HS-27A (cell line): Measurements from ENCODE around the gene WDTC1.
"Not testable (repeated sequence)": the region's sequence is repeated elsewhere in the genome, so short reads cannot be mapped to it uniquely, and the experiment has no call there.

Experiments used
- DNase-seq: peaks from one replicate; pipeline ENCODE4 v3.0.0-alpha.2; 2012; ENCODE audit warnings: low read depth, missing footprints

The WDTC1 gene

DNA sequence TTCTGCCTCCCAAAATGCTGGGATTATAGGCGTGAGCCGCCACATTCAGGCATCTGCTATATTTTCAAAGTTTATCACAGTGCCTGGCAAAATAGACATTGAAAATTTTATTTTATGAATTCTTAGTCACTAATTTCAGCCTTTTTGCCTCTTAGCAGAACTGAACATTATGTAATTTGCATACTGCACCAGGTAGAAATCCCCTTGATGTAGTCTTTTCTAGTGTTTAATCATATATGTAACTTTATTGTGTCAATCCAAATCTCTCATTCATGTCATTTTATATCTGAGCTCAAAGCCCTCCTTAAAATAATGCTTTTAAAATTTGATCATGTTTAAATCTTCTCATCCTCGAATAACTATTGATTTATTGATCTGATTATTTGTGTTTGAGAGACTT, 19.2 kb downstream of the WDTC1 start:
- DNase-seq, result no peak

DNA sequence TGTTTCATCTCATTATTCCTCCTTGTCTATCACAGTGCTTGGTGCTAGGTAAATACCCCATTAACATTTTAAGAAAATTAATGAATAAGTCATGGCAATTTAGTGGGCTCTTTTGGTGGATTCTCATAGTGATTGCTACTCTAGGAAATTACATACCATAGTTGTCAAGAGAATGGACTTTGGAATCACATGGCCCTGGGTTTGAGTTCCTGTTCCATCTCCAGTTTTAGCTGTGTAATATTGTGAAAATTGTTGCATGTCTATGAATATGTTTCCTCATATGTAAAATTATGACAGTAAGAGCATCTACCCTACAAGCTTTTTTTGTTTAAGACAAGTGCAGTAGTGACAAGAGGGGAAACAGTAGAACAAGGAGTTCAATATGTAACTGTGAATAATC, 20.7 kb downstream of the WDTC1 start:
- DNase-seq, result no peak

DNA sequence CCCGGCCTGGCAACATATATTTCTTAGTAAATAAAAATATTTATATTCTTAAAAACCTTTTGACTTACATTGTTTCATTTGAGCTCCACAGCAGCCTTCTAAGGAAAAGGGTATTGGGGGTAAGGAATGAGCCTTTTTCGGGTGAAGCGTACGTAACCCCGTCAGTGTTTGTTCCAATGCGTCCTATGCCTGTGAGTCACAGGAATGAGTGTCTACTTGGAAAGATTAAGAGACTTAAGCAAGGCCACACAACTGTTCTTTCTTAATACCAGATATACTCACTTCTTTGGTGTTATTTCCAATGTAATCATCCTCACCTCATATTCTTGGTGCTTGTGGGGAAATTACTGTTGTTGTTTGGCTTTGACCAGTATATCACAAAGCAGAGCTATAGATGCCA, 22.7 kb downstream of the WDTC1 start:
- no peak for DNase-seq

DNA sequence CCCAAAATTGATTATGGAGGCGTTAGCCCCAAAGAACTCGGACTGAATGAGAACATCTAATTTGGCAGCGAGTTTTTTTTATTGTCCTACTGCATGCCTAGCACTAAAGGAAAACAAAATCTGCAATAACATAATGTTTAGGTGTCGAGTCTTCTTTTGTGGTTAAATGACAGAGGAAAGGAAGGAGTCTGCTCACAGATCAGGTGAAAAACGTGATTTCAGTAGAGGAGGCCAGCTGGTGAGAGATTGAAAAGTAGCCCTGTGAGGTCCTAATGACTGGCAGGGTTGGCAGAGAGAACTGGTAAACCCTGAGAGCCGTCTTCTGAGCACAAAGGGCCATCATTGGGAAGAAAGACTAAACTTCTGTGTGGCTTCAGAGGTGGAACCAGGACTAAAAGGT, 24.2 kb downstream of the WDTC1 start:
- DNase-seq, result no peak

DNA sequence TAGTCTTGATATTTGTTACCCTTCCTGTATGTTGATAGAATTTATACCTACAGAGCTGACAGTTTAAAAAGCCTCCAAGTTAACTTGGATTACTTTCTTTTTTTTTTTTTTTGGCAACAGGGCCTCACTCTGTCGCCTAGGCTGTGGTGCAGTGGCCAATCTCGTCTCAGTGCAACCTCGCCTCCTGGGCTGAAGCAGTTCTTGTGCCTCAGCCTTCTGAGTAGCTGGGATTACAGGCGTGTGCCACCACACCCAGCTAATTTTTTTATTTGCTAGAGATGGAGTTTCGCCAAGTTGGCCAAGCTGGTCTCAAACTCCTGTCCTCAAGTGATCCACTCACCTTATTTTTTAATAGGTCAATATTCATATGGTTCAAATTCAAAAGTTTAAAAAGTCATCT, 32.7 kb downstream of the WDTC1 start:
- no peak for DNase-seq

DNA sequence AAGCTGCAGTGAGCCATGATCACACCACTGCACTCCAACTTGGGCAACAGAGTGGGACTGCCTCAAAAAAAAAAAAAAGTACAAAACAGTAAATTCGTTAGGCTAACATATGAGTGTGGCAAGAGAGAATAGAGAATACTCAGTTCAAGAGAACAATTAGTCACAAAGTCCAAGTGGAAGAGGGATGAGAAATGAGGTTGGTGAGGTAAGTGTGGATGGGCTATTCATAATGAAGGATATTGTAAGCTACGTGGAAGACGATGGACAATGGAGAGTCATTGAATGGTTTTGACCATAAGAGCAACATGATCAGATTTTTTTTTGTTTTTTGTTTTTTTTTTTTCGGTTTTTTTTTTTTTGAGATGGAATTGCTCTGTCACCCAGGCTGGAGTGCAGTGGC, 34.8 kb downstream of the WDTC1 start:
- no peak for DNase-seq

DNA sequence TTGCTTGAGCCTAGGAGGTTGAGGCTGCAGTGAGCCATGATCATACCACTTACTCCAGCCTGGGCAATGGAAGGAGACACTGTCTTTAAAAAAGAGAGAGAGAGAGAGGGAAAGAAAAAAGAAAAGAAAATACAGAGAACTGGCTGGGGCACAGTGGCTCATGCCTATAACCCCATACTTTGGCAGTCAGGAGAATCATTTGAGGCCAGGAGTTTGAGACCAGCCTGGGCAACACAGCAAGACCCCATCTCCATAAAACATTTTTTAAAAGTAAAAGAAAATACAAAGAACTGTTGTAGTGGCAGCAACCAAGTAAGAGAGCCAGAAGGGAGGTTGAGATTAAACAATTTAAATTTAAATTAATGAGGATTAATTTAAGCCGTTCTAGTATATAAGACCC, 39.8 kb downstream of the WDTC1 start:
- no peak for DNase-seq

DNA sequence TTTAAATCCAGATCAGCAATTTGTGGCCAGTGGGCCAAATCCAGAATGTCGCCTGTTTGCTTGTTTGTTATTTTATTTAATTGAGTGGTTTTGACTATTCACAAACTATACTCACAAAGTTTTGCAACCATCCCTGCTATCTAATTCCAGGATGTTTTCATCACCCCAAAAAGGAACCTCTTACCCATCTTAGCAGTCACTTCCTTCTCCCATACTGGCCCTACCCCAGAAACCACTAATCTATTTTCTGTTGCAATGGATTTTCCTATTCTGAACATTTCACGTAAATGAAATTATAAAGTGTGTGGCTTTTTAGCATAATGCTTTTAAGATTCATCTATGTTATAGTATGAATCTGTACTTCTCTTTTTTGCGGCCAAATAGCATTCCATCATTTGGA, 41.3 kb downstream of the WDTC1 start:
- no peak for DNase-seq

DNA sequence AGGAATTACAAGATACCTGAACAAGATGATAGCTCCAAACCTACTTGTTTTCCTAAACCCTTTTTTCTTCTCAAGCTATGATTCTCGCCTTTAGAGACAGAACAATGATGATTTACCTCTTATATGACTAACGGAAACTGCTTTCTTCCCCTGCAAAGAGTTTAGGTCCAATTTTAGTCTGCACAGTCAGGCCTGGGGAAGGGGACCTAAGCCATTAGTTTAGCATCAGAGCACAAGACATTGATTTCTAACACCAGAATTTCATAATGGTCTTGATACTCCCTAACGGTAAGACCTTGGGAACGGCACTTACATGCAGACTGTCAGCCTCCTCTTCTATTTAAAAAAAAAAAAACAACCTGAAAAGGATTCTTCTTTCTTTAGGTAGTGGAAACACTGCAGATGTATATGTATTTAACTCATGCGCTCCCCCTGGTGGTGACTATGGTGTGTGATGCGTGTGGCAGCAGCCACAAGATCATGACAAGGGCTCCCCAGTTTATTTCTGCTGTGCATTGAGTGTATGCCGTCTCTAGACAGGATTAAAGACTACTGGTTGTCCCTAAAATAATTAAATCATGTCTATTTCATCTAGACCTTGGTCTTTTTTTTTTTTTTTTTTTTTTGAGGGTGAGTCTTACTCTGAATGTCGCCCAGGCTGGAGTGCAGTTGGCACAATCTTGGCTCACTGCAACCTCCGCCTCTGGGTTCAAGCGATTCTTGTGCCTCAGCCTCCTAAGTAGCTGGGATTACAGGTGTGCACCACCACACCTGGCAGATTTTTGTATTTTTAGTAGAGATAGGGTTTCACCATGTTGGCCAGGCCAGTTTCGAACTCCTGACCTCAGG, 50.2 kb downstream of the WDTC1 start:
- peak; percentile 62 for DNase-seq

DNA sequence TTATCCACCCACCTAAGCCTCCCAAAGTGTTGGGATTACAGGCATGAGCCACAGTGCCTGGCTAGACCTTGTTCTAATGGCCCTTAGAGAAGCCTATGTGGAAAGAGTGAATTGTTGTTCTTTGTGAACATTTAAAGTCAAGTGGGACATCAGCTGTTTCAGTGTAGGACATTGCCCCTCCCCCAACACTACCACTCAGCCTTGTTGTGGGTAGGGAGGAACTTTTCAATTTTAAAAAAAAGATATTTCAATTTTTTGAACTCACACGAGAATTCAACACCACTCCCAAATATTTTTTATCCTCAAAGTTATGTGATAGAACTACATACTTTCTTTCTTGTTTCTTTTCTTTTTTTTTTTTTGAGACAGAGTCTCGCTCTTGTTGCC, 50.8 kb downstream of the WDTC1 start:
- no peak for DNase-seq

DNA sequence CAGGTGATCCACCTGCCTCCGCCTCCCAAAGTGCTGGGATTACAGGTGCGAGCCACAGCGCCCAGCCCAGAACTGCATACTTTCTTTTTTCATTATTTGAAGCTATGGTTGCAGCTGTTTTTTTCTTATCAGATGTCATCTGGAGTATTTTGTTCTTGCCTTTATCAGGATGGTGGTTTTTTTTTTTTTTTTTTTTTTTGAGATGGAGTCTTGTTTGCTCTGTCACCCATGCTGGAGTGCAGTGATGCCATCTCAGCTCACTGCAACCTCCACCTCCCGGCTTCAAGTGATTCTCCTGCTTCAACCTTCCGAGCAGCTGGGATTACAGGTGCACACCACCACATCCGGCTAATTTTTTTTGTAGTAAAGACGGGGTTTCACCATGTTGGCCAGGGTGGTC, 51.4 kb downstream of the WDTC1 start:
- not testable (repeated sequence) for DNase-seq

DNA sequence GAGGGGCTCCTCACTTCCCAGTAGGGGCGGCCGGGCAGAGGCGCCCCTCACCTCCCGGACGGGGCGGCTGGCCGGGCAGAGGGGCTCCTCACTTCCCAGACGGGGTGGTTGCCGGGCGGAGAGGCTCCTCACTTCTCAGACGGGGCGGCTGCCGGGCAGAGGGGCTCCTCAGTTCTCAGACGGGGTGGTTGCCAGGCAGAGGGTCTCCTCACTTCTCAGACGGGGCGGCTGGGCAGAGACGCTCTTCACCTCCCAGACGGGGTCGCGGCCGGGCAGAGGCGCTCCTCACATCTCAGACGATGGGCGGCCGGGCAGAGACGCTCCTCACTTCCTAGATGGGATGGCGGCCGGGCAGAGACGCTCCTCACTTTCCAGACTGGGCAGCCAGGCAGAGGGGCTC, 54.7 kb downstream of the WDTC1 start:
- not testable (repeated sequence) for DNase-seq

DNA sequence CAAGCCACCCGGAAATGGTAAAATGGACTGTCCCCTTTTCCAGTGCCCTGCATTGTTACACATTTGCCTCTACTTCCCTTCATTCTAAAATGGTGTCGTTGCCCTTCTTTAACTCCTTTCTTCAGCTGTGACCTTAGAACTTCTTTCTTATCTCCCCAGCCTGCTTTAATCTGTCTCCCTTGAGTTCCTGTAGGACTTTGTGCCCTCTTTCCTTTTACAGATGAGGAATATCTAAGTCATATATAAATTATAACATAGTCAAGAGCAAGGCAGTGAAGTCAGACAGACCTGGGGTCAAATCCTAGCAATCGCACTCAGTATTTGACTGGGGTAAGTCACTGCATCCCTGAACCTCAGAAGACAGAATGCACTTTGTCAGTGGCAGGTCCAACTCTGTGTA, 56.1 kb downstream of the WDTC1 start:
- no peak for DNase-seq

DNA sequence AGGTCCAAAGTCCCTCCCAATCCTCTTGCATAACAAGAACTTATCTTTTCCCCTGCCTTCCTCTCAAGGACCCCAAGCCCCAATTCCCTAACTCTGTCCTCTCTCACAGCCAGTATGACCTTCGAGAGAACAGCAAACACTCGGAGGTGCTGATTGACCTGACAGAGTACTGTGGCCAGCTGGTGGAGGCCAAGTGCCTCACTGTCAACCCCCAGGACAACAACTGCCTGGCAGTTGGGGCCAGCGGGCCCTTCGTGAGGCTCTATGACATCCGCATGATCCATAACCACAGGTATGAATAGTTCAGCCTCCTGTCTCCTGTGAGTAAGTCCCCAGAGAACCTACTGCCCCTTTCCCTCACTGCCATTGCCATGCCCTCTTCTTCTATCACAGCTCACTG, 57.7 kb downstream of the WDTC1 start:
- no peak for DNase-seq

DNA sequence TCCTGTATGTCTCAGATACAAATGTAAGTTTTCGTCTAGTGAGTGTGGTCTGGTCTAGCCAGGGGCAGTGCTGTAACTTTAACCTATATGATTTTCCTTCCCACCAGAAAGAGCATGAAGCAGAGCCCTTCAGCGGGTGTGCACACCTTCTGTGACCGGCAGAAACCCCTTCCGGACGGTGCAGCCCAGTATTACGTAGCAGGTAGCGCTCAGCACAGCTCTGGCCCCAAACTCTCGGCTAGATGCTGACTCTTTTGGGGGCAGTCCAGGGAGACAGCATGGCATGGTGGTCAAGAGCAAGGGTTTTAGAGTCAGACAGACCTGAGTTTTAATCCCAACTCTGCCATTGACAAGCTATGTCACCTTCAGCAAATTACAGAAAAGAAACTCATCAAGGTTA, 59.5 kb downstream of the WDTC1 start:
- DNase-seq, result no peak

DNA sequence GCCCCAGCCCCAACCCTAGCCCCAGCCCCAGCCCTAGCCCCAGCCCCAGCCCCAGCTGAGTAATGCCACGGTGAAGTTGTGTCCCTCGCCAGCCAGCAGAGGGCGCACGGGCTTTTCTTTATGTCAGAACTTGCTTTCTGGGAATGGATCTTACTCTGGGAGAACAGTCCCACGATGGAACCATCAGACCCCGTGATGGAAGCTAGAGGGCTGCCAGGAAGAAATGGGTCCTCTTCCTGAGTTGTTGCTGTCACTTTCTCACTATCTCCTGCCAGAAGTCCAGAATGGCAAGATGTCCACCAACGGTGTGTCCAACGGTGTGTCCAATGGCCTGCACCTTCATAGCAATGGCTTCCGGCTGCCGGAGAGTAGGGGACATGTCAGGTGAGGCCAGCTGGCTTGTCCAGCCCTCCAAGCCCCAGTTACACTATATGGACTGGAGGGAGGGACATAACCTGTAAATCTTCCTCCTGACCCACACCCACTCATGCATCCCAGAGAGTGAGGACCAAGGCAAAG, 62.4 kb downstream of the WDTC1 start:
- DNase-seq, result no peak

DNA sequence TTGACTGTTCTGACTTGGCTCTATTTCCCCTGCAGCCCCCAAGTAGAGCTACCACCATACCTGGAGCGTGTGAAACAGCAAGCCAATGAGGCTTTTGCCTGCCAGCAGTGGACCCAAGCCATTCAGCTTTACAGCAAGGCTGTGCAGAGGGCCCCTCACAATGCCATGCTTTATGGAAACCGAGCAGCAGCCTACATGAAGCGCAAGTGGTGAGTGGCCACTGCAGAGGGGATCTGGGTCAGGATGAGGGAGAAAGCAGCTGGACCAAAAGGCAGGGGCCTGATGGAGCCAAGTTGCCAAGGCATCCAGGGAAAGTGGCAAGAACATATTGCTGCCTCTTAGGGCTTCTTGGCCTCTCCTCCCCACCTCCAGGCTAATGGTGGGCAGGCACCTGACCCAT, 63.5 kb downstream of the WDTC1 start:
- no peak for DNase-seq

DNA sequence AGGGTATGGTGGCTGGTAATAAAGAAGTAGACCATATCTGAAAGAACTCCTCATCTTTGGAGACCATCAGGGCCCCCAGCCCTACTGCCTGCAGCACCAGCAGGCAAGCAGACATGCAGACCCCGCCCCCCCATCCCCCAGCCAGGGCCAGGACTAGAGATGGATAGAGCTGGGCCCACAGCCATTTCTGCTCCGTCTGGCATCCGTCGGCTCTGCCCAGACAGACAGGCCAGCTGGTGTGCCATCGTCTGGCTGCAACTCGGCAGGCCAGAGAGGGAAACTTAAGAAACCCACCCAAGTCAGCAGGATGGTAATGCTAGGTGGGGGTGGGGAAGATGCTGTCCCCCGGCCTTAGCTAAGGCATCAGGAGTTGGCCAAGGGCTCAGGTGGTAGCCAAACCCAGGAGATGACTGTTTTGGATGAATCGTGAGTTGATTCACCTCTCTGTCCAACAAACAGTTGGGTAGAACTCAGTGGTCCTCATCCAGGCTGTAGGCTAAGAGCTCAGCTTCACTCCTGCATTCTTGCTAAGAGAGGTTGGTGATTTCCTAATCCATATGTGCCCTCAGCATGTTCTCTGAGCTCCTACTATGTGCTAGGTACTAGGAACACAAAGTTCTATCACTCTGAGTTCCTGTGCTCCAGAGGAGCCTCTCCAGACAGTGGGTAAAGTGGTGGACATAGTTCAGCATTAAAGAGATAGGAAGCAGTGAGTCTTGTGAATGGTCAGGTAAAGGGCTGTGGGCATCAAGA, 64.4 kb downstream of the WDTC1 start:
- no peak for DNase-seq

DNA sequence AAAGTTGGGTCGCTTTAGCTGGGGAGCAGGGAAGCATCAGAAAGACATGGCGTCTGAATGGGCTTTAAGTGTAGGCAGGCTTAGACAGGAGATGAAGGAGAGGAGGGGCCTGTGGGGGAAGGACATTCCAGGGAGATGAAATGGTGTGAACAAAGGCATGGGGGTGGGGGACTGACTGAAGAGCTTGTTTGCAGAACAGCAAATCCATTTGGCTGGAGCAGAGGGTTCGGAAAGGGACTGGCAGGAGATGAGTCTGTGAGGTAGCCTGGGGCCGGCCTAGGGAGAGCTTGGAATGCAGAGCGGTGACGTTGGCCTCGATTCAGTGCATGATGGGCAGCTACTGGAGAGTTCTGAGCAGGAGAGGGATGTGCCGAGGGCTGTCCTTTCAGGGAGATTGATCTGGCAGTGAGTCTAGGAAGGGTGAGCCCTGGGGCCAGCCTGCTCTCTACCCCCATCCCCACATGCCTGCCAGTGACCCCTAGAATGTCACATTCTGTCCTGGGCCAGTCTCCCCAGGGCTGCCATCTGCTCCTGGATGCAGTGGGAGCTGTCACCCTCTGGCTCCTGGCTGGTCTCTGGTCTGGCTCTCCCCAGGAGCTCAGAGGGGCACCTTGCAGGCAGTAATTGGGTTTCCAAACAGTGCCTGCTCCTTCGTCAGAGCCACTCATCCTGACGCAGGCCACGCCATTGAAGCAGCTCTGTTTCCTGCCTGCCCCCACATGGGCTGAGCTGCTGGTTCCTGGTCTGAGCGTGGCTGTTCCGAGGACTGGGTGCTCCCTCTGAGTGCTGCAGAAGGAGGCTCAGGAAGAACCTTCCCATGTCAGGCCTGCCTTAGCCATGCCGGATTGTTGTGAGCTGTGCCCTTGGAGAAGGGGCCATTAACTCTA, 65.2 kb downstream of the WDTC1 start:
- DNase-seq, result peak; percentile 66

DNA sequence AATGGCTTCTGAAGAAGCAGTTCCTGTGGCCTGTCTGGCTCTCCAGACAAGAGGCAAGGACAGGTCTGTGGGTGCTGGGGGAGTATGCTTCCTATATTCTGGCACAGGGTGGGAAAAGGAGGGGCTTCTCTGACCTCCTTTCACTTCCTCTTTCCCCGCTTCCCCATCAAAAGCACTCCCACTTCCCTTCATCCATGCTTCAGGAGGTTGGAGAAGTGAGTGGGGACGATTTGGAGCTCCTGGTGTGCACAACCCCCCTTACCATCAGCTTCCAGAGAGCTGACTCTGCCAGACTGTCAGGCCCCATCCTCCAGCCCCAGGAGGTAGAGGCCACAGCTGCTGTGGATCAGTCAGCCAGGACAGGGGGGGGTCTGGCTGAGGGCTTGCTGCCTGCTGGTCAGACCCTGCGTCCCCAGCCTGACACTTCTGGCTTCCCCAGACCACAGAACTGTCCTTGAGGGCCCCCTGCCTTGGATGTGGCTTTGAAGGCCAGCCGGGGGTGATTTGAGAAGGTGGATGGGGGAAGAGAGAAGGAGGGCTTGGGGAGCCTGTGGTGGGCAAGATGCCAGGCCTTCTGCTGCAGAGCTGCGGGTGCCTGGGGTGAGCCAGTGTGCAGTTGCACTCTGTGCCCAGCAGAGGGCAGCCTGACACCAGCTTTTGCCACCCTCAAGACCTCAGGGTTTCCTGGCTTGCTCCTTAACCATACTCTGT, 66.1 kb downstream of the WDTC1 start:
- DNase-seq, result peak; percentile 61

DNA sequence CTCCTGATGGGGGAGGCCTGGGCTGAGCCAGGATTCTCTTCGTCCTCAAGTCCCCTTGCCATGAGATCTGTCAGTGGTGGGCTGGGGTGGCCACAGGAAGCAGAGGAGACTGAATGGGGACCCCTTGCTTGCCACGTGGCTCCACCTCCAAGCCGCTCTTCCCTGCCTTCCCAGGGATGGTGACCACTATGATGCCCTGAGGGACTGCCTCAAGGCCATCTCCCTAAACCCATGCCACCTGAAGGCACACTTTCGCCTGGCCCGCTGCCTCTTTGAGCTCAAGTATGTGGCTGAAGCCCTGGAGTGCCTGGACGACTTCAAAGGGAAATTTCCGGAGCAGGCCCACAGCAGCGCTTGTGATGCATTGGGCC, 66.6 kb downstream of the WDTC1 start:
- DNase-seq, result no peak
